ENCODE data around the gene TEX22.

TEX22 gene

DNA sequence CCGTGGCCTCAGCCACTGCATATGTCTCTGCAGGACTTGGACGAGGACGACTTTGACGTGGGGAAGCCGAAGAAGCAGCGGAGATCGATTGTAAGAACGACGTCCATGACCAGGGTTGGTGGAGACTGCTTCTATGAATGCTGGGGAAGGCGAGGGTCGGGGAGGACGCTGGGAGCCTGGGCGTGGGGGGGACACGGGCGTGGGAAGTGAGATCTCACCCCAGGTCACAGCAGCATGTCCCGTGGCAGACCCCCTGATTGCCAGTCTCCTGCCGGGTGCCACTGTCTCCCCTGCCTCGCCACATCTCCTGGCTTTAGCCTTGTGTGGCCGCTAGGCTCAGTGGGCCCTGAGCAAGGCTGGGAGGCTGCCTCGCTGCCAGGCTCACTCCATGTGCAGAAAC, 29.9 kb upstream of the TEX22 start:
- H3K36me3 Mint-ChIP-seq (ENCODE audit: low read depth) = peaks cover 29% of the 10 kb centered on the region
- TF ChIP-seq, protein P1, sequence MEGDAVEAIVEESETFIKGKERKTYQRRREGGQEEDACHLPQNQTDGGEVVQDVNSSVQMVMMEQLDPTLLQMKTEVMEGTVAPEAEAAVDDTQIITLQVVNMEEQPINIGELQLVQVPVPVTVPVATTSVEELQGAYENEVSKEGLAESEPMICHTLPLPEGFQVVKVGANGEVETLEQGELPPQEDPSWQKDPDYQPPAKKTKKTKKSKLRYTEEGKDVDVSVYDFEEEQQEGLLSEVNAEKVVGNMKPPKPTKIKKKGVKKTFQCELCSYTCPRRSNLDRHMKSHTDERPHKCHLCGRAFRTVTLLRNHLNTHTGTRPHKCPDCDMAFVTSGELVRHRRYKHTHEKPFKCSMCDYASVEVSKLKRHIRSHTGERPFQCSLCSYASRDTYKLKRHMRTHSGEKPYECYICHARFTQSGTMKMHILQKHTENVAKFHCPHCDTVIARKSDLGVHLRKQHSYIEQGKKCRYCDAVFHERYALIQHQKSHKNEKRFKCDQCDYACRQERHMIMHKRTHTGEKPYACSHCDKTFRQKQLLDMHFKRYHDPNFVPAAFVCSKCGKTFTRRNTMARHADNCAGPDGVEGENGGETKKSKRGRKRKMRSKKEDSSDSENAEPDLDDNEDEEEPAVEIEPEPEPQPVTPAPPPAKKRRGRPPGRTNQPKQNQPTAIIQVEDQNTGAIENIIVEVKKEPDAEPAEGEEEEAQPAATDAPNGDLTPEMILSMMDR (IDR thresholded peaks at IDR 0.05; ENCODE audit: unreplicated experiment in 3 of 3) = no peak
- no peak overlapping the region for H3K27ac Mint-ChIP-seq
- no peaks in the 10 kb centered on the region for H3K4me1 Mint-ChIP-seq
- no peaks in the 10 kb centered on the region for H3K27me3 Mint-ChIP-seq (ENCODE audit: low read depth)
- no peak overlapping the region for H3K4me3 Mint-ChIP-seq
- H3K9me3 Mint-ChIP-seq = peaks cover 4% of the 10 kb centered on the region

DNA sequence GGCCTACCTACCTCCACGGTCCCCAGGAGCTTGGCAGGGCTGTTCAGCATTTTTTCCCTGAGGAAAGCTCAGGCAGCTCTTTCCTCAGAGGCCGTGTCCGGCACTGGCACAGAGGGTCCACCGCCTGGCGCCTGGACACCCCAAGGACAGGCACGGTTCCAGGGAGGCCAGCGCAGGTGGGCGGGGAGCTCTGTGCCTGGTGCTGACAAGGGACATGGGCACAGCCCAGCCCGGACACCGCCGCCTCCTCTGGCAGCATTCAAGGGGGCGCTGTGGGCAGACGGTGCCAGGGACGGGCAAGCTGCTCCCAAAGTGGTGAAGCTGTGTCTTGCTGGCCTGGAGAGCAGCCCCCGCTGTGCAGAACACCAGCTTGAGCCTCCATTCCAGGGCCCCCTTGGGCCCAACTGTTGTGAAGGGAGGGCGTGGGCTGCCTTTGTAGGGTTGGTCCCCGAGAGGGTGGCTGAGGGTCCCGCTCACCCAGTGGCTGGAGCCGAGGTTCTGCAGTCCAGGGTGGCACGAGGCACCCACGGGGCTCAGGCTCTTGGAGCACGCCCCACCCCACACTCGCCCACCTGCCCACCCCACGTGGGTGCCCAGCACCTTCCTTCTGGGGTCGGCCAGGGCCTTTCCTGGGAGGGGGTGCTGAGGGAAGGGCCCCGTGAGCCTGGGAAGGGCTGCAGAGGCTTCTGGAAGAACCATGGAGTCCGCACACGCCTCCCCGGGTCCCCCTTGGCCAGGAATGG, 29.3 kb upstream of the TEX22 start:
- H3K4me1 Mint-ChIP-seq = no peaks in the 10 kb centered on the region
- H3K27me3 Mint-ChIP-seq (ENCODE audit: low read depth) = no peaks in the 10 kb centered on the region
- peaks cover 28% of the 10 kb centered on the region for H3K36me3 Mint-ChIP-seq (ENCODE audit: low read depth)
- H3K27ac Mint-ChIP-seq = no peak overlapping the region
- no peak overlapping the region for H3K4me3 Mint-ChIP-seq
- H3K9me3 Mint-ChIP-seq = peaks cover 4% of the 10 kb centered on the region
- TF ChIP-seq, protein P1 (IDR thresholded peaks at IDR 0.05; ENCODE audit: unreplicated experiment in 3 of 3) = no peak

DNA sequence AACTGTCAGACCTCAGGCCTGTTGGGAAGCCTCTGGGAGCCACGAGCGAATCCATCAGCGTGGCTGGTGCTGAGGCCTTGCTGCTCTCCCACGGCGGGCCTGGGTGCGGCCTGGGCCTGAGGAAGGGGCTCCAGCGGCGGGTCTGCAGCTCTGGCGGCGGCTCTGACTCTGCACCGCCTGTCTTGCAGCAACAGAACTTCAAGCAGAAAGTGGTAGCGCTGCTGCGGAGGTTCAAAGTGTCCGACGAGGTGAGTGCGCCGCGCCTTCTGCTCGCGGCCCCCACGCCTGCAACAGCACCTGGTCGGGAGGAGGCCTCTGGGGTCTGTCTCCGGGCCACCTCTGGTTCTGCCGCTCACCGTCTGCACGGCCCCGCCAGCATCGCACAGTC, 28.7 kb upstream of the TEX22 start:
- peaks cover 4% of the 10 kb centered on the region for H3K9me3 Mint-ChIP-seq
- H3K4me1 Mint-ChIP-seq = no peaks in the 10 kb centered on the region
- H3K27ac Mint-ChIP-seq = no peak overlapping the region
- H3K4me3 Mint-ChIP-seq = no peak overlapping the region
- TF ChIP-seq, protein P1 (IDR thresholded peaks at IDR 0.05; ENCODE audit: unreplicated experiment in 3 of 3) = no peak
- peaks cover 30% of the 10 kb centered on the region for H3K36me3 Mint-ChIP-seq (ENCODE audit: low read depth)
- H3K27me3 Mint-ChIP-seq (ENCODE audit: low read depth) = no peaks in the 10 kb centered on the region

DNA sequence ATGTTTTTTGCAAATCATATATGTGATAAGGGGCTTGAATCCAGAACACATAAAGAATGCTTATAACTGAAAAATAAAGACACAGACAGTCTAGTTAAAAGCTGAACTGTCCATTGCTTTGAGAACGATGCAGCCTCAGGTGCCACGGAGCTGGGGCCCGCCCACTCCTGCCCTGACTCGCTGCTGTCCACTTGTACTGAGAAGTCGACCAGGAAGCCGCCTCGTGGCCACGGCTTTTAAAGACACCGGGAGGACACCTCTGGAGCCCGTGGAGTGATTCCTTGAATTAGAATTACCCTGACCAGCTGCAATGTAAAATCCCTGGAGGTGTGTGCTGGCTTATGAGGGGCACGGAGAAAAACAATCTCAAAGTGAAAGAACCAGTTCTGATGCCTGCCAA, 23.9 kb upstream of the TEX22 start:
- no peaks in the 10 kb centered on the region for H3K27me3 Mint-ChIP-seq (ENCODE audit: low read depth)
- H3K4me1 Mint-ChIP-seq = no peaks in the 10 kb centered on the region
- no peak overlapping the region for H3K27ac Mint-ChIP-seq
- H3K9me3 Mint-ChIP-seq = peaks cover 4% of the 10 kb centered on the region
- peaks cover 30% of the 10 kb centered on the region for H3K36me3 Mint-ChIP-seq (ENCODE audit: low read depth)
- TF ChIP-seq, protein P1 (IDR thresholded peaks at IDR 0.05; ENCODE audit: unreplicated experiment in 3 of 3) = no peak
- no peak overlapping the region for H3K4me3 Mint-ChIP-seq

DNA sequence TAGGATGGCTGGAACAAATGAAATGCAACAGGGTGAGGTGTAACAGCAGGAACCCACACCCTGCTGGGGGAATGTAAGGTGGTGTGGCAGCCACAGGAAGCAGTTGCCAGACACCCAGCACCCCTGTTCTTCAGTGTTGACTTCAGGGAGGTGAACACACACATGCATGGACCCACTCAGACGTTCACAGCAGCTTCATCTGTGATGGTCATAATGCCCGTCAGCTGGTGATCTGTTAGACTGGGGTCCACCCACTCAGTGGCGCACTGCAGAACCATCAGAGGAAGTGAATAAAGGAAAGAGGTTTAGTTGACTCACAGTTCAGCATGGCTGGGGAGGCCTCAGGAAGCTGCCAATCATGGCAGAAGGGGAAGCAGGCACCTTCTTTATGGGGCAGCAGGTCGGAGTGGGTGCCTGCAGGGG, 22.7 kb upstream of the TEX22 start:
- Mint-ChIP-seq H3K9me3 (peaks cover 4% of the 10 kb centered on the region), H3K27ac (no peak overlapping the region), H3K36me3 (ENCODE audit: low read depth) (peaks cover 25% of the 10 kb centered on the region), H3K4me1 (no peaks in the 10 kb centered on the region), H3K4me3 (no peak overlapping the region), H3K27me3 (ENCODE audit: low read depth) (no peaks in the 10 kb centered on the region)
- TF ChIP-seq, protein P1 (IDR thresholded peaks at IDR 0.05; ENCODE audit: unreplicated experiment in 3 of 3) = no peak
